ENCODE measurements around the gene FAM83F.
"Not testable (repeated sequence)": the region's sequence is repeated elsewhere in the genome, so short reads cannot be mapped to it uniquely, and the experiment has no call there.

FAM83F gene

DNA sequence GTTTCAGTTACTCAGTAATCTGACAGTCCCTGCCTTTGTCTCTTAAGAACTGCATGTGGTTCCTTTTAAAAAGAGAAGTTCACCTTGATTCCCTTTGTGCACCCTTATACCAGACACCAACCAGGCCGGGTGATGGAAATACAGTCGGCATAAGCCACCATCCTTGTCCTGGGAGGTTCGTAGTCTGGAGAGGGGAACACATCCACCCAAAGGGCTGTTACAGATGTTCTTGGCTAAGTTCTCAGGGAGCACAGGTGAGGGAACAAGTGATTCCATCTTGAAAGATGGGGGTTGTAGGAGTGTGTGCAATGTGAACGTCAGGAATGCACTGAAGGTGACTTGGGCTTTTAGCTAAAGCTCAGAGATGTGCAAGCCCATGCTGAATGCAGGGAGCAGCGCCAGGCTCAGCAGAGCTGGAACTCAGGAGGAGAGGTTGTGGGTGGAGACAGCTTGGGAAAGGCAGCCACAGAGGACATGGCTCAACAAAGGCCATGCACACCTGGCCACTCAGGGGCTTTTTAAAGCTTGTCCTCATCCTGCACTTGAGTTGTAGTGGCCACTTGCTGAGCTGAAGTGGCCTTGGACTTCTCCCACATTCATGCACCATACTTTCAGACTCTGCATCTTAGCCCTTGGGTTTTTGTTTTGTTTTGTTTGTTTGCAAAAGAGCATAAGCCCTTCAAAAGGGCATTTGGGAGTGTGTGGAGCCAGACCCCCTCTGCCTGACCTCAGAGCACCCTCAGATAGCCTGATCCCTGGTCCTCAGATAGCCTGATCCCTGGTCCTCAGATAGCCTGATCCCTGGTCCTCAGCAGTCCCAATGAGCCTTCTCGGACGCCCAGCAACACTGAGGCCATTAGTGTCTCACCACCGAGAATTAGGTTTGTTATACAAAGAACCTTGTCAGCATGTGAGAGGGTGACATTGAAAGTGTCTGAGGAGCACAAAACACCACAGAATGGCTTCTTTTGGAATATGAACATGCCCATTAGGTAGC lies 47.2 kb upstream of the FAM83F start:
- Histone ChIP-seq H2AFZ (ENCODE audit: low read depth, low read length, severe bottlenecking) (no peak overlapping the region), H3K9ac (ENCODE audit: low read length) (no peak overlapping the region), H3F3A (ENCODE audit: insufficient read depth) (no peaks in the 10 kb centered on the region), H3K27ac (ENCODE audit: low read depth, low read length) (no peak overlapping the region), H3K27me3 (ENCODE audit: low read length) (no peaks in the 10 kb centered on the region; the same call in 1 of the 2 replicates), H3K9me3 (ENCODE audit: insufficient read depth, low read length) (no peaks in the 10 kb centered on the region), H4K20me1 (ENCODE audit: low read depth, low read length) (no peaks in the 10 kb centered on the region), H3K36me3 (ENCODE audit: low read length) (no peaks in the 10 kb centered on the region), H3K4me3 (ENCODE audit: insufficient read depth, low read length, poor library complexity, severe bottlenecking) (no peak overlapping the region), H3K9me2 (replicated peaks; ENCODE audit: insufficient read depth, low read length) (no peaks in the 10 kb centered on the region), H3K79me2 (ENCODE audit: insufficient read depth, low read length) (no peaks in the 10 kb centered on the region), H3K4me2 (ENCODE audit: low read depth, low read length, poor library complexity, severe bottlenecking) (no peak overlapping the region)
- TF ChIP-seq EZH2phosphoT487 (conservative IDR thresholded peaks at IDR 0.05; ENCODE audit: low read length) = no peak
- TF ChIP-seq, protein P1, sequence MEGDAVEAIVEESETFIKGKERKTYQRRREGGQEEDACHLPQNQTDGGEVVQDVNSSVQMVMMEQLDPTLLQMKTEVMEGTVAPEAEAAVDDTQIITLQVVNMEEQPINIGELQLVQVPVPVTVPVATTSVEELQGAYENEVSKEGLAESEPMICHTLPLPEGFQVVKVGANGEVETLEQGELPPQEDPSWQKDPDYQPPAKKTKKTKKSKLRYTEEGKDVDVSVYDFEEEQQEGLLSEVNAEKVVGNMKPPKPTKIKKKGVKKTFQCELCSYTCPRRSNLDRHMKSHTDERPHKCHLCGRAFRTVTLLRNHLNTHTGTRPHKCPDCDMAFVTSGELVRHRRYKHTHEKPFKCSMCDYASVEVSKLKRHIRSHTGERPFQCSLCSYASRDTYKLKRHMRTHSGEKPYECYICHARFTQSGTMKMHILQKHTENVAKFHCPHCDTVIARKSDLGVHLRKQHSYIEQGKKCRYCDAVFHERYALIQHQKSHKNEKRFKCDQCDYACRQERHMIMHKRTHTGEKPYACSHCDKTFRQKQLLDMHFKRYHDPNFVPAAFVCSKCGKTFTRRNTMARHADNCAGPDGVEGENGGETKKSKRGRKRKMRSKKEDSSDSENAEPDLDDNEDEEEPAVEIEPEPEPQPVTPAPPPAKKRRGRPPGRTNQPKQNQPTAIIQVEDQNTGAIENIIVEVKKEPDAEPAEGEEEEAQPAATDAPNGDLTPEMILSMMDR (IDR thresholded peaks at IDR 0.05; ENCODE audit: insufficient read depth, low read length, poor library complexity, severe bottlenecking) = no peak

- H4K20me1 ChIP-seq (ENCODE audit: low read depth, low read length) = no peaks in the 10 kb centered on the region
- no peak overlapping the region for H3K4me3 ChIP-seq (ENCODE audit: insufficient read depth, low read length, poor library complexity, severe bottlenecking)
- no peaks in the 10 kb centered on the region; the same call in 1 of the 2 replicates for H3K27me3 ChIP-seq (ENCODE audit: low read length)
Measured at GRCh38 chr22:39949964-39950737, 44.6 kb upstream of the FAM83F start.

GRCh38 chr22:39951603-39952293 lies 43.0 kb upstream of the FAM83F start:
- not testable (repeated sequence) for H4K20me1 ChIP-seq (ENCODE audit: low read depth, low read length); H3K4me2 ChIP-seq (ENCODE audit: low read depth, low read length, poor library complexity, severe bottlenecking); H3K27ac ChIP-seq (ENCODE audit: low read depth, low read length); H3K27me3 ChIP-seq (ENCODE audit: low read length); H3K36me3 ChIP-seq (ENCODE audit: low read length); H3K9me2 ChIP-seq (replicated peaks; ENCODE audit: insufficient read depth, low read length); H3K9ac ChIP-seq (ENCODE audit: low read length); H3K4me3 ChIP-seq (ENCODE audit: insufficient read depth, low read length, poor library complexity, severe bottlenecking); H2AFZ ChIP-seq (ENCODE audit: low read depth, low read length, severe bottlenecking); H3F3A ChIP-seq (ENCODE audit: insufficient read depth); H3K79me2 ChIP-seq (ENCODE audit: insufficient read depth, low read length); H3K9me3 ChIP-seq (ENCODE audit: insufficient read depth, low read length)

More at GRCh38 chr22:39949964-39950737, 44.6 kb upstream of the FAM83F start:
- Histone ChIP-seq H3F3A (ENCODE audit: insufficient read depth) (no peaks in the 10 kb centered on the region), H3K27ac (ENCODE audit: low read depth, low read length) (no peak overlapping the region), H2AFZ (ENCODE audit: low read depth, low read length, severe bottlenecking) (no peak overlapping the region), H3K9ac (ENCODE audit: low read length) (no peak overlapping the region), H3K79me2 (ENCODE audit: insufficient read depth, low read length) (no peaks in the 10 kb centered on the region), H3K4me2 (ENCODE audit: low read depth, low read length, poor library complexity, severe bottlenecking) (no peak overlapping the region), H3K9me2 (replicated peaks; ENCODE audit: insufficient read depth, low read length) (no peaks in the 10 kb centered on the region), H3K9me3 (ENCODE audit: insufficient read depth, low read length) (no peaks in the 10 kb centered on the region), H3K36me3 (ENCODE audit: low read length) (no peaks in the 10 kb centered on the region)
- TF ChIP-seq, protein P1 (IDR thresholded peaks at IDR 0.05; ENCODE audit: insufficient read depth, low read length, poor library complexity, severe bottlenecking) = no peak
- TF ChIP-seq EZH2phosphoT487 (conservative IDR thresholded peaks at IDR 0.05; ENCODE audit: low read length) = no peak
